ENCODE data around the gene MBD3.

- TF ChIP-seq CTCF (conservative IDR thresholded peaks at IDR 0.05 in 1 of 2, IDR thresholded peaks at IDR 0.05 in 1 of 2; ENCODE audit: low read depth in 1 of 2, low read length in 2 of 2) (no peak), EZH2 (IDR thresholded peaks at IDR 0.05; ENCODE audit: low read length, missing control alignments) (no peak)
These were observed 29.3 kb upstream of the MBD3 start for GRCh38 chr19:1622007-1622406.

All from fibroblast of lung (primary cell).